ENCODE measurements around the gene SLC10A1.
"Not testable (repeated sequence)": the region's sequence is repeated elsewhere in the genome, so short reads cannot be mapped to it uniquely, and the experiment has no call there.

Gene SLC10A1

DNA sequence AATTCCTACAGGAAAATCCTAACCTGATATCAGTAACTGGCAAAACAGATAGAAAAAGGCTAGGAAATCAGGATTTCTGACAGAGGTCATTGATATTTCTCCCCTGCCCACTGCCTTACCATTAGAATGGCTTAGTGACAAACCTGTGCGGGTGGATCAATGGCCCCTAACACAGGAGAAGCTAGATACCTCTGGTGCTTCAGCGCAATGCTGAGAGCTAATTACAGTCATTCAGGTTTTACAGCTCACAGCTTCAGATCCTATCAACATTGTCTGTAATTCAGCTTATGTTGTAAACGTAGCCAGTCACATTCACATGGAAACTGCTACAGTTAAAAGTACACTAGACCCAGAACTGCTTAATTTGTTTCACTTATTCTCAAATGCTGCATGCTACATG is 17.4 kb upstream of the SLC10A1 start:
- TF ChIP-seq, protein P1, sequence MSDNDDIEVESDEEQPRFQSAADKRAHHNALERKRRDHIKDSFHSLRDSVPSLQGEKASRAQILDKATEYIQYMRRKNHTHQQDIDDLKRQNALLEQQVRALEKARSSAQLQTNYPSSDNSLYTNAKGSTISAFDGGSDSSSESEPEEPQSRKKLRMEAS (IDR thresholded peaks at IDR 0.05; ENCODE audit: low read depth, low read length) = no peak
- no peak for TF ChIP-seq POLR2A (IDR thresholded peaks at IDR 0.05; ENCODE audit: extremely low read depth, insufficient read length)
- TF ChIP-seq, protein P2, sequence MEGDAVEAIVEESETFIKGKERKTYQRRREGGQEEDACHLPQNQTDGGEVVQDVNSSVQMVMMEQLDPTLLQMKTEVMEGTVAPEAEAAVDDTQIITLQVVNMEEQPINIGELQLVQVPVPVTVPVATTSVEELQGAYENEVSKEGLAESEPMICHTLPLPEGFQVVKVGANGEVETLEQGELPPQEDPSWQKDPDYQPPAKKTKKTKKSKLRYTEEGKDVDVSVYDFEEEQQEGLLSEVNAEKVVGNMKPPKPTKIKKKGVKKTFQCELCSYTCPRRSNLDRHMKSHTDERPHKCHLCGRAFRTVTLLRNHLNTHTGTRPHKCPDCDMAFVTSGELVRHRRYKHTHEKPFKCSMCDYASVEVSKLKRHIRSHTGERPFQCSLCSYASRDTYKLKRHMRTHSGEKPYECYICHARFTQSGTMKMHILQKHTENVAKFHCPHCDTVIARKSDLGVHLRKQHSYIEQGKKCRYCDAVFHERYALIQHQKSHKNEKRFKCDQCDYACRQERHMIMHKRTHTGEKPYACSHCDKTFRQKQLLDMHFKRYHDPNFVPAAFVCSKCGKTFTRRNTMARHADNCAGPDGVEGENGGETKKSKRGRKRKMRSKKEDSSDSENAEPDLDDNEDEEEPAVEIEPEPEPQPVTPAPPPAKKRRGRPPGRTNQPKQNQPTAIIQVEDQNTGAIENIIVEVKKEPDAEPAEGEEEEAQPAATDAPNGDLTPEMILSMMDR (IDR thresholded peaks at IDR 0.05; ENCODE audit: low read depth, low read length) = no peak
- TF ChIP-seq MYC (IDR thresholded peaks at IDR 0.05; ENCODE audit: low read depth, low read length) = no peak
- DNase-seq (ENCODE audit: low read depth) = no peak
- H3K4me3 ChIP-seq (ENCODE audit: low read depth, low read length) = no peak overlapping the region

GRCh38 chr14:69813346-69813745 is 16.3 kb upstream of the SLC10A1 start:
- not testable (repeated sequence) for H3K4me3 ChIP-seq (ENCODE audit: low read depth, low read length); DNase-seq (ENCODE audit: low read depth)

GRCh38 chr14:69812711-69813110 is 15.7 kb upstream of the SLC10A1 start:
- peak; percentile 43 for DNase-seq (ENCODE audit: low read depth)
- TF ChIP-seq, protein P1 (IDR thresholded peaks at IDR 0.05; ENCODE audit: low read depth, low read length) = no peak
- TF ChIP-seq MYC (IDR thresholded peaks at IDR 0.05; ENCODE audit: low read depth, low read length) (no peak), POLR2A (IDR thresholded peaks at IDR 0.05; ENCODE audit: extremely low read depth, insufficient read length) (no peak)
- TF ChIP-seq, protein P2 (IDR thresholded peaks at IDR 0.05; ENCODE audit: low read depth, low read length) = peak; percentile 10
- no peak overlapping the region for H3K4me3 ChIP-seq (ENCODE audit: low read depth, low read length)

DNA sequence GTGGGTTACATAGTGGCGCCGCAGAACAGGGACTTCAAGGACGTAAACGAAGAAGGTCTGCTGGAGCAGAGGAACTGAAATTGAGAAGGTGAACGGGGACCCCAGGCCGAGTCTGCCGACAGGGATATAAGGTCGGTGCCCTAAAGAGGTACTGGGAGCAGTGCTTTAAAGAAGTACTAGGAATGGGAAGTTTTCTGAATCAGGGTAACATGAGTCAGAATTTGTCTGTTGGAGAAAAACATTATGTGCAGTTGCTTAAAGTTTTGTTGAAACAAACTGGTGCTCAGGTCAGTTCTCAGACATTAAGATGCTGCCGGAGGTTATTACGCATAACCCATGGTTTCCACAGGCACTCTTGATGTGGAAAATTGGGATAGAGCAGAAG is 14.8 kb upstream of the SLC10A1 start:
- no peak overlapping the region for H3K4me3 ChIP-seq (ENCODE audit: low read depth, low read length)
- no peak for DNase-seq (ENCODE audit: low read depth)
- TF ChIP-seq, protein P2 (IDR thresholded peaks at IDR 0.05; ENCODE audit: low read depth, low read length) = no peak
- TF ChIP-seq MYC (IDR thresholded peaks at IDR 0.05; ENCODE audit: low read depth, low read length) (no peak), POLR2A (IDR thresholded peaks at IDR 0.05; ENCODE audit: extremely low read depth, insufficient read length) (no peak)
- TF ChIP-seq, protein P1 (IDR thresholded peaks at IDR 0.05; ENCODE audit: low read depth, low read length) = no peak

DNA sequence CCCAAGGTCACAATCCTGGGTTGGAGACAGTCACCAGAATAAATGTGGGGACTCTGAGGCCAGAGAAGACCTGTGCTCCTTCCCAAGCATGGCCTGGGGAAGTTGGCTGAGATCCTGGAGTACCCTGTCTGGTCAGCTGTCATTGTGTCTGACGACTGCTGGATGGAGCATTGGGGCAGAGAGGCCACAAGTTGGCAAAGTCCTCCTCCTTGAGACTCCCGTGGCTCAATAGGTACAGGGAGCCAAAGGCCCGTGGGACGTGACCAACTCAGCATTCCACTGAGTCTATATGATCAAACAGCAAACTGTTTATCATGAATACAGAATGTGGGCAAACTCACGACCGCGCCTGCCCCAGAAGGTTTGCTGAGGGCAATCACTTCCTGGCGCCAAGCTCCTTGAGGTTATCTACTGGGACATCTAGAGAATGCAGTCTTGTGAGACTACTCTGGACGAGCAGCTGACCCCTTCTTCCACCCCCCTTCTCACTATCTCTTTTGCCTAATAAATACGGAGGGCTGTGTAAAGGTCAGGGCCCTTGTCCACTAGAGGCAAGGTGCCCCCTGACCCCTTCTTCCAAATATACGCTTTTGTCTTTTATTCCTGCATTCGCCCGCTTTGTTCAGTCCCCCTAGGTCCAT is 14.3 kb upstream of the SLC10A1 start:
- no peak overlapping the region for H3K4me3 ChIP-seq (ENCODE audit: low read depth, low read length)
- no peak for TF ChIP-seq MYC (IDR thresholded peaks at IDR 0.05; ENCODE audit: low read depth, low read length)
- TF ChIP-seq, protein P1 (IDR thresholded peaks at IDR 0.05; ENCODE audit: low read depth, low read length) = no peak
- no peak for TF ChIP-seq POLR2A (IDR thresholded peaks at IDR 0.05; ENCODE audit: extremely low read depth, insufficient read length)
- TF ChIP-seq, protein P2 (IDR thresholded peaks at IDR 0.05; ENCODE audit: low read depth, low read length) = no peak
- no peak for DNase-seq (ENCODE audit: low read depth)

- H3K4me3 ChIP-seq (ENCODE audit: low read depth, low read length) = no peak overlapping the region
- TF ChIP-seq, protein P1 (IDR thresholded peaks at IDR 0.05; ENCODE audit: low read depth, low read length) = no peak
- TF ChIP-seq MYC (IDR thresholded peaks at IDR 0.05; ENCODE audit: low read depth, low read length) = no peak
- no peak for TF ChIP-seq POLR2A (IDR thresholded peaks at IDR 0.05; ENCODE audit: extremely low read depth, insufficient read length)
- TF ChIP-seq, protein P2 (IDR thresholded peaks at IDR 0.05; ENCODE audit: low read depth, low read length) = no peak
- no peak for DNase-seq (ENCODE audit: low read depth)
These were observed 12.1 kb upstream of the SLC10A1 start for GRCh38 chr14:69808919-69809808.
